Gastroesophageal sphincter (tissue), 4 donors: ENCODE measurements around the gene DNMT1. TPM values are rescaled to one million over a fixed set of nuclear protein-coding genes. Genes with fewer than 3 reads are reported as not detected.

ENCODE experiments used
- ATAC-seq: fragments of 150-250 bp; one replicate; pipeline ENCODE4 v1.9.1; 2016; ENCODE audit warnings: mild to moderate bottlenecking, moderate library complexity
- H3K27ac ChIP-seq, 4 donors: fragments of 200-600 bp; sonication (generic) in 3 of 4; 1 replicate in 3 of 4; 2 replicates in 1 of 4; pipeline ENCODE4 v1.5.1; 2016 to 2019
- H3K27me3 ChIP-seq: fragments of 200-600 bp; sonication (generic); one replicate; pipeline ENCODE4 v1.5.1; 2019
- H3K36me3 ChIP-seq, 2 donors: fragments of 200-600 bp; sonication (generic); one replicate each; pipeline ENCODE4 v1.5.1; 2019; ENCODE audit warnings: control low read depth in 1 of 2
- H3K4me1 ChIP-seq, 3 donors: fragments of 200-600 bp; sonication (generic); 1 replicate in 2 of 3; 2 replicates in 1 of 3; pipeline ENCODE4 v1.5.1; 2016 to 2019; ENCODE audit warnings: control low read depth in 2 of 3
- H3K4me3 ChIP-seq, 2 donors: fragments of 200-600 bp; sonication (generic); one replicate each; pipeline ENCODE4 v1.5.1; 2019; ENCODE audit warnings: mild to moderate bottlenecking in 1 of 2, moderate library complexity in 1 of 2
- H3K9me3 ChIP-seq, 3 donors: fragments of 200-600 bp; sonication (generic); one replicate each; pipeline ENCODE4 v1.5.1; 2017 to 2019; ENCODE audit warnings: control low read depth in 2 of 3
- CTCF ChIP-seq, 4 experiments: fragments of 200-600 bp in 2 of 4; fragments of 450-650 bp in 2 of 4; sonication (generic) in 1 of 4; IDR thresholded peaks; one replicate each; pipeline ENCODE4 v1.5.1; 2017 to 2019; ENCODE audit warnings: antibody characterized with exemption in 4 of 4, mild to moderate bottlenecking in 2 of 4, moderate library complexity in 2 of 4
- EP300 ChIP-seq: sonication (generic); formaldehyde crosslinking; IDR thresholded peaks from one replicate; pipeline ENCODE4 v1.6.1; 2017; ENCODE audit warnings: antibody characterized with exemption, mild to moderate bottlenecking
- POLR2A ChIP-seq, 2 donors: fragments of 450-650 bp; IDR thresholded peaks; one replicate each; pipeline ENCODE4 v1.6.1; 2017; ENCODE audit warnings: antibody characterized with exemption in 2 of 2, mild to moderate bottlenecking in 2 of 2, moderate library complexity in 1 of 2
- POLR2AphosphoS5 ChIP-seq: sonication (generic); formaldehyde crosslinking; IDR thresholded peaks from one replicate; pipeline ENCODE4 v1.6.1; 2017; ENCODE audit warnings: antibody characterized with exemption
- WGBS, 2 donors: methylation state at CpG; one replicate each; pipeline ENCODE4 v1.1.5; 2018; ENCODE audit warnings: low coverage in 1 of 2; 5-methylcytosine and 5-hydroxymethylcytosine counted together
- total RNA-seq, 4 donors: library from RNA; depleted of rRNA; stranded (reverse); fragments of >200 nt; gene quantifications; one replicate each; pipeline ENCODE4 v1.1.0, GENCODE V29; 2016

The DNMT1 gene
- total RNA-seq, 4 donors from 2014 or later: 28.1 to 50.6 (median 38.1) TPM

DNA sequence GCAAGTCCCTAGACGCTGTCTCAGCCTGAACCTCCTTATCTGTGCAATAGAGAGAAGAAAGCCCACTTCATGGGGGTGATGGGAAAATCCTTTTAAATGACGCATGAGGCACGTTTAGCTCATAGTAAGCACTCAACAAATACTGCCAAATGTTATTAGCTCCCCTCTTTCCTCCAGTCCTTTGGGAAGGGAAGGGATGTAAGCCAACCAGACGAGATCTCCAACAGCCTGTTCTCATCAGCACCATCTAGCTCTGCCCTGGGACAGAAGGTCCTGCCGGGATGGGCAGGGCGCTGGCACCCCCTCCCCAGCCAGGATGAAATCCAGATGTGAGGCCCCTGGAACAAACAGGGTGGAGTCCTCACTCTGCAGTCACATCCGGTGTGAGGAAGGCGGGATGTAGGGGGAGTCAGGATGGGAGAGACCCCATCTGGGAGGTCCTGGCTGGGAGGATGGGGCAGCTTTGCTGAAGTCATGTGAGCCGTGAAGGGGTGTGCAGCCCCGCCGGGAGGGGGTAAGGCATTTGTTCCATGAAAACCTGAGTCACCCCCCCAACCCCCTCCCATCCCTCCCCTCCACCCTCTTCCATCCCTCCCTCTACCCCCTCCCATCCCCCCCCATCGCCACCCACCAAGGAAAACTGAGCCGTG, 31.7 kb upstream of the DNMT1 start:
- Histone ChIP-seq H3K27me3 (no peaks in the 10 kb centered on the region), H3K36me3 (peaks cover 0 to 14% of the 10 kb centered on the region in 2 donors), H3K9me3 (no peaks in the 10 kb centered on the region), H3K4me1 (peaks cover 0 to 57% (median 14%) of the 10 kb centered on the region in 3 donors), H3K4me3 (peak overlapping the region in 1 of 2 donors; percentile 37), H3K27ac (peak overlapping the region; percentile 11 to 92 (median 86))
- peak; percentile 86 for ATAC-seq
- TF ChIP-seq POLR2A (IDR thresholded peaks at IDR 0.05): no peak
- no peak for TF ChIP-seq EP300
- peak; percentile 93 for TF ChIP-seq POLR2AphosphoS5
- no peak for TF ChIP-seq CTCF (IDR thresholded peaks at IDR 0.05)
- 36 to 58% methylated on average over 4 to 5 of the region's 13 CpGs for WGBS, 2 donors

- TF ChIP-seq CTCF (IDR thresholded peaks at IDR 0.05): no peak
- no peak for TF ChIP-seq POLR2AphosphoS5
- TF ChIP-seq EP300: no peak
- TF ChIP-seq POLR2A (IDR thresholded peaks at IDR 0.05): no peak
- WGBS, 2 donors: 36 to 92% methylated on average over 2 to 5 of the region's 6 CpGs
- H3K4me3 ChIP-seq: no peak overlapping the region
- H3K27me3 ChIP-seq: no peaks in the 10 kb centered on the region
- H3K36me3 ChIP-seq: peaks cover 0 to 14% of the 10 kb centered on the region in 2 donors
- ATAC-seq: no peak
- peaks cover 0 to 54% (median 14%) of the 10 kb centered on the region in 3 donors for H3K4me1 ChIP-seq
- peak overlapping the region in 3 of 4 donors; percentile 79 to 92 (median 88) for H3K27ac ChIP-seq
- H3K9me3 ChIP-seq: no peaks in the 10 kb centered on the region
These were observed 31.2 kb upstream of the DNMT1 start for GRCh38 chr19:10226021-10226375.

GRCh38 chr19:10224337-10224736, 29.6 kb upstream of the DNMT1 start:
- no peaks in the 10 kb centered on the region for H3K27me3 ChIP-seq
- no peaks in the 10 kb centered on the region for H3K9me3 ChIP-seq
- H3K27ac ChIP-seq: peak overlapping the region in 2 of 4 donors; percentile 88 to 92
- no peak for ATAC-seq
- WGBS, 2 donors: 93 to 96% methylated on average over 3 to 4 of the region's 23 CpGs
- TF ChIP-seq CTCF (IDR thresholded peaks at IDR 0.05): no peak
- no peak for TF ChIP-seq POLR2AphosphoS5
- no peak for TF ChIP-seq POLR2A (IDR thresholded peaks at IDR 0.05)
- no peak for TF ChIP-seq EP300
- peaks cover 0 to 14% of the 10 kb centered on the region in 2 donors for H3K36me3 ChIP-seq
- peaks cover 0 to 38% (median 9%) of the 10 kb centered on the region in 3 donors for H3K4me1 ChIP-seq
- H3K4me3 ChIP-seq: no peak overlapping the region

- no peak for ATAC-seq
- H3K27ac ChIP-seq: peak overlapping the region in 1 of 4 donors; percentile 2
These were observed 28.9 kb upstream of the DNMT1 start for GRCh38 chr19:10223488-10224213.

More at GRCh38 chr19:10223488-10224213, 28.9 kb upstream of the DNMT1 start:
- H3K9me3 ChIP-seq: no peaks in the 10 kb centered on the region
- TF ChIP-seq POLR2A (IDR thresholded peaks at IDR 0.05) (no peak), EP300 (no peak), CTCF (IDR thresholded peaks at IDR 0.05) (no peak), POLR2AphosphoS5 (no peak)
- H3K4me1 ChIP-seq: peaks cover 0 to 31% (median 5%) of the 10 kb centered on the region in 3 donors
- H3K27me3 ChIP-seq: no peaks in the 10 kb centered on the region
- H3K4me3 ChIP-seq: no peak overlapping the region
- H3K36me3 ChIP-seq: peaks cover 0 to 14% of the 10 kb centered on the region in 2 donors
- WGBS, 2 donors: 89 to 93% methylated on average over 1 to 6 of the region's 28 CpGs
